GM19238 (cell line): ENCODE measurements around the gene LDLRAD4.
A peak's percentile ranks its signal among the peaks of the same experiment; 100 is the strongest.

Experiments
- DNase-seq: peaks from one replicate; pipeline ENCODE4 v3.0.0; 2011; ENCODE audit warnings: low spot score; ENCODE audit not compliant: insufficient read length

Gene LDLRAD4

DNA sequence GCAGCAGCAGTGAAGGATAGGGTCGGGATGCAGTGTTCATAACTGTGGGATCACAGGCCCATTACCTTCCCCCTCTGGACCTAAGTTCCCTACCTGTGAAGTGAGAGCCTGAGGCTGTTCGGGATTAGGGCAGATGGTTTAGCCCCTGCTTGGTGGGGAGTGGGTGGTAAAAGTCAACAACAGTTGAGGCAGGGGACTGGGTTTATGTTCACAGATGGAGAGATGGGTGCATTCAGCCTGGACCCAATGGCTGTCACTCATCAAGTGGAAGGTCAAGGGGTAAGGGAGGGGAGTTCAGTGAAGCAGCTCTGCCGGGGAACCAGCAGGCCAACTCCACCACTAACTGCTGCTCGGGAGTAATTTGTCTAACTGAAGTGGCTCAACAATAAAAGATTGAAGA is 327.4 kb downstream of the LDLRAD4 start:
- DNase-seq: no peak

DNA sequence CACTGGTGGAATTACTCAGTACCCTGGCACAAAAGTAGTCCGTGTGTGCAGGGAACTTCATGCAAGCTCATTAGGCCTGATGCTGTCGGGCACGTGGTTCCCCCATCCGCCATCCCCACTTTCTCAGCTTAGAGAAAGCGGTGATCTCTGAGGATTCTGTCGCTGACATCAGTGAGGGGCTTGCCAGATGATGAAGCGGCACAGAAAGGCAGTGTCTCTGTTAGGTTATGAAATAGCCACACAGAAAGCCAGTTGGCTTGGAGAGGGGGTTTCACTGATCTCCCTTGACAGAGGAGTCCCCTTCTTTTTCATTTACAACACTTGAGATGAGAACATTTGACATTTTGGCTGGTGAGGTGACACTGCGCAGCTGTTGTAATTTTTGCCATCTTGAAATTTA is 328.1 kb downstream of the LDLRAD4 start:
- no peak for DNase-seq

DNA sequence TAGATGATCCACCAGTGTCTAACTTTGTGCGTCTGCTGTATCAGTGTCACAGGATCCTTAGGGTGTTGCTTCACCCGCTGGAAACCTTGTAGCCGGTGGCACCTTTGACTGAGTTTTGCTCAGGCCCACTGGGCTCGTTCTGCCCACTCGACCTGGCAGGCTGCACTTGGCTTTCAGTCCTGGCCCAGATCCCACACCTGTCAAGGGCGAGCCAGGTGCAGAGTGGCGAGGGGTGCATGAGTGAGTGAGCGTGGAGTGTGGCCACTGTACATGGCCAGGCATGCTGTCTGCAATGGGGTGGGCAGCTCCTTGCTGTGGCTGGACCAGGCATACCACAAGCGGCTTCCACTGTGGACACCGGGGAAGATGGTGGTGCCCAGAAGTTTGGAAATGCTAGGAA is 328.8 kb downstream of the LDLRAD4 start:
- DNase-seq: no peak

DNA sequence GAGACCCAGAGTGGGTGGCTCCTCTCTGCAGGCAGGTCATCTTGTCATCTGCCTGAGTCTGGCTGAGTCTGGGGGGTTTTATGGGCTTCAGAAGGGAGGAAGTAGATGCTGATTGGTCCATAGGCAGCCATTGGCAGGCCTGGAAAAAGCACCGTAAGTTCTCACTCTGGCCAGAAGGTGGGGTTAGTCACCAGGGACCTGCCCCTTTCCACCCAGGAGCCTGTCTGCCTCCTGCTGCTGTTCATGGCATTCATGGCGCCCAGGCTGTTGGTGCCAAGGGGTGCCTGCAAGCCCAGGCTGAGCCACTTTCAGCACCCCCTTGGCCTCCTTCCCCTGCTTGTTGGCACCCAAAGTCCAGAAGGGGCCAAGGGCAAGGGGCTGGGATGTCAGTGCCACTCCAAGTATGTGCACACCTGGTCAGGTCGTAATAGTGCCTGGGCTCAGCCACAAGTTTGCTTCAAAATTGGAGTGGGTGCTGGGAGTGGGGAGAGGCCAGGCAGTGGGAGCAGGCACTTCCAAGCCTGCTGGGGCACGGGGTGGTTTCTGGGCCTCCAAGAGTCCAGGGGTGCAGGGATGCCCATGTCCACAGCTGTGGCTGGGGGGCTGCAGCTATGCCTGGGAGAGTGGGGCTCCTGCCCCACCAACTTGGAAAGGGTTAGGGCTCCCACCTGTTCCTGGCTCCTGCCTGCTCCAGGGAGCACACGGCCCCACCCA is 329.7 kb downstream of the LDLRAD4 start:
- DNase-seq: no peak

DNA sequence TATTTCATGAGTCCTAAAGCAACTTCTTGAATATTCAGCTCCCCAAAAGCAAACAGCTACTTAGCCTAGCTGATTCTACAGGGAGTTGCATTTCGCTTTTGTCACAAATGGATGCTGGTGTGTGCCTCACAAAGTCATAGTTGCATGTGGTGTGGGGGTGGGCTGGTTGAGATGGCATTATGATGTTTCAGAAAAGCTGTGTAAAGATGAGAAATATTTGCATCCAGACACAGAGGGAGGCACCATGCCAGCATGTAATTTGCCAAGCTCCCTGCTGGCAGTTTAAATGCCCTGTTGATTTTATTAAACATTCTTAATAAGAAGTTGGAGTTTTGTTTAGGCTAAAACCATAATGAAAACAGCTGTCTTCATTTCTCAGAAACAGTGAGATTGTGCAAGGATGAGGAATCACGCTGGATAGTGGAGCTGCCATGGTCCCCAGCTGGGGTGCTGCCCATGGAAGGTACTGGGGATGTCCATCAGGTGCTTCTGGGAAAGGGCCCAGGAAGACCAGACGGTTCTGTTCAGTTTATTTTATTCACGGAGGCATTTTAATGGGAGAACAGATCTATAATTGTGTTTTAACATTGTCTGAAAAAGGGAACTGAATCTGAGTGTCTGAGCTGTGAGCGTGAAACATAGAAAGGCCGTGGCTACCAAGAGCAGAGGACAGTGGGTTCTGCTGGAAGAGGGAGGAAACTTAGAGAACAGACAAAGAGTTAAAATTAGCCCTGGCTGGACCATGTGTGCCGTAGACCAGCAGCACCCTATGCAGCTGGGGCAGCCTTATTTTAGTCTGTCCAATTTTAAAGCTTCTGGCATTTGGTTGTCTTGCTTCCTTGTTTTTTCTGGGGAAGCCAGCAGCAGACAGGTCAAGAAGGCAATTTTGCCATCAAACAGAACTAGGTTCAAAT is 330.7 kb downstream of the LDLRAD4 start:
- DNase-seq: no peak

DNA sequence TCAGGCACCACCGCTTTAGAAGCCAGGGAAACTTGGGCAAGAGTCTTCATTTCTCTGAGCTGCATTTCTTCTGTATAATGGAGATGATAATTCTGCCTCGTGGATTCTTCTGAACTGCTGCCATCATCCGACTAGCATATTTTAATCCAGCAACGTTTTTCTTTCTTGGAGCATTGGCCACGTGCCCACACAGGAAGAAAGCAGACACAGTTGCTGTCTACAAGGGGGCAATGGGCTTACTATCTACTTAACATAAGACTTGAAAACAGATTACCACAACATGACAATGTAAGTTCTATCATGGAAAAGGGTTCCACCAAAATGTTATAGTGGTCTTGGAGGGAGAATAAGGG is 331.3 kb downstream of the LDLRAD4 start:
- DNase-seq: no peak

DNA sequence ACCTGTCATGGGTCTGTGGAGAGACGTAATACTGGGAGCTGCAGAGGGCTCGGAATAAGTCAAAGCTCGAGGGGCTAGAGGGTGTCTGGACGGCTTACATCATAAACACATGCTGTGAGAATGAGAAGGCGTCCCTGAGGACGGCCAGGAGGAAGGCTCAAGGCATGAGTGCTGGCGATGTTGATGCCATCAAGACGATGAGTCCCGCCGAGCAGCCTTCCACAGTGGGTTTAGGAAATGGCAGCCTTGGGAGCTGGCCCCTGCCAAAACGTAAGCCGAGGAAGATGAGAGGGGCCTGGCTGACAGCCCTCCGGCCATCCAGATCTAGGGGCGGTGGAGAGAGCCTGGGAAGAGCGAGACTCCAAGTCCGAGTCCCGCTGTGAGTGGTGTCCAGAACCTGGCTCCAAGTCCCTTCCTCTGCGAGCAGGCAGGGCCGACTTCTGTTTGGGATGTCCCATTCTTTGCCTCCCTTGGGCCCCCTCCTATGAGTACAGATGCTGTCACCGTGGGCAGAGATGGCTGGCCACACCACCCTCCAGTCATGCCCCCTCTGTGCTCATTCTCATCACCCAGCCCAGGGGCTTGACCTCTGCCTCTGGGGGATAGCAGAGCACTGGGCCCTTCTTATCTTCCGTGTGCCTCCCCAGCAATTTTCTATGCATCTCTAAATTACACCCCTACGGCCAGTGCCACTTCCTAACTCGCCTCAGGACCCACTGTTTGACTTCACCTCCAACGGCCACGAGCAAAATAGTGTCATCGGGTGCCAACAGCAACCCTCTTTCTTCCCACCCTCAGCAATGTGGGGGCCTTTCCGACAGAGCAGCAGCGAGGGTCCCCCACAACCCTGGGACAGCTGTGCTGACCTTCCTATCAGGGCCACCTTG is 332.1 kb downstream of the LDLRAD4 start:
- DNase-seq: no peak

DNA sequence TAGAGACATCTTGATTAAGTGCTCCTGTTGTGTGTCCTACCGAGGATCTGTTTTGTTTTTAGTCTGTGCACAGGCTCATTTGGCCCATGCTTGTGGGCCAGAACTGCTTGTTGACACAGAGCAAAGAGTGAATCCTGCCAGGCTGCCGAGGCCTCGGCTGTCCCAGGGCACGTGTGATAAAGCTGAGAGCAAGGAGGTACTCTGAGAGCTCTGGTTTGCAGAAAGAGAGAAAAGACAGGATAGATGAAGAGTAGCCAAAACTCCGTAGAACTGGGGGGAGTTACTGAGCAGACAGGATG is 332.7 kb downstream of the LDLRAD4 start:
- DNase-seq: no peak

DNA sequence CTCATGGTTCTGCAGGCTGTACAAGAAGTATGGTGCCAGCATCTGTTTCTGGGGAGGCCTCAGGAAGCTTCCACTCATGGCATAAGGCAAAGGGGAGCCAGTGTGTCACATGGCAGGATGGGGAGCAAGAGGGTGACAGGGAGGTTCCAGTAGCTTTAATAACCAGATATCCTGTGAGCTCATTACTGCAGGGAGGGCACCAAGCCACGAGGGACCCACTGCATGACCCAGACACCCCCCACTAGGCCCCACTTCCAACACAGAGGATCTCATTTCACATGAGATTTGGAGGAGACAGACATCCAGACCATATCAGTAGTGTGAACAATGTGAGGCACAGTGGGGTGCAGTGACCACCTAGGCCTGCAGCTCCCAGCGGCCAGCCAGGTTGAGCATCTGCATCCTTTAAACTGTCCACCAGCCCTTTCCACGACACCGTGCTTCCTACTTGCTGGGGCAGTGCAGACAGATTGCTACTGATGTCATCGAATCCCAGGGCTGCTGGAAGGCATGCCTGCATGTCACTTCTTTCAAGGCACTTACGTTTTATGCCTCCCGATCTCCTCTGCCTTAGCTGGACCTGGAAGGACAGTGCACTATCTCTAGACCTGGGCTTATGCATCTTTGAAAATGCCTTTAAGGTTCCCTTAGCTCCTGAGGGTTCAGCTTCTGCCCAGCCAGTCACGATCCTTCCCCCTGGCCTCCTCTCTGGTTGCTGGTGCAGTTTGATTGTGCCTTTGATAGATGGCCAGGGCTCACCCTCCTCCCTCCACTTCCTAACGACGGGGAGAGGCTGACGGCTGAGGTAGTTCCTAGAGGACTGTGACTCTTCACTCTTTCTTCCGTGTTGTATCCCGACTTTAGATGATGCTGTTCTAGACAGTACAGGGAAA is 333.5 kb downstream of the LDLRAD4 start:
- no peak for DNase-seq

DNA sequence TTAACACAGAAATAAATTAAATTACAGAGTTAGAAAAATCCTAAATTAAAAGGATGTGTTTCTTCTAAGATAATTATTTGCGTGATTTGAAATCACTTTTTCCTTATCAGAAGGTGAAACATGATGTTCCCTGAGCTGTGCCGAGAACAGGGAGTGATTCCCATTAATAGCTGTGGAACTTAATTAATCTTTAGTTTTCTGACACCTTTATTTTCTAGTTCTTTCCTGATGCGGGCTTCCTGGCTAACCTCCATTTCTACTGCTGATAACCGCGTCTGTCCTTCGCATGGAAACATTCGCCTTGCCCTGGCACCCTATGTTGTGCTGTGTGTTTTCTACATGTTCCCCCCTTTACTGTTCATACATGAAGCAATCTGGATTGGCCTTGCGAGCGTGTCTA is 334.9 kb downstream of the LDLRAD4 start:
- no peak for DNase-seq

DNA sequence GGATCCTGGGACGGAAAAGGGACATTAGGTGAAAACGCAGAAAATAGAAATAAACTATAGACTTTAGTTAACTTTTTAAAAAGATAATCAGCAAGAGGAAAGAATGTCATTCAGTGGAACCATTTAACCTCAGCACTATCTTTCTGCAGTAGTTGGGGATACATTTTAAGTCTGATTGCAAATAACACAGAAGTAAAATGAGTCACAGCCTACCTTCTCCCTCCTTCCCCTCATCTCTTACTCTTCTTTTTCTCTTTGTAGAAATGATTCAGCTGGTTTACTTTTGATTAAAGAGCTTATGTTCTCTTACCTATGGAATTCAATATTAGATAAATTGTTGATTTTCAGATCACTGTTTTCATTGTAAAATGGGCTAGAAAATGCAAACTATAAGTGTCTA is 336.6 kb downstream of the LDLRAD4 start:
- DNase-seq: no peak

DNA sequence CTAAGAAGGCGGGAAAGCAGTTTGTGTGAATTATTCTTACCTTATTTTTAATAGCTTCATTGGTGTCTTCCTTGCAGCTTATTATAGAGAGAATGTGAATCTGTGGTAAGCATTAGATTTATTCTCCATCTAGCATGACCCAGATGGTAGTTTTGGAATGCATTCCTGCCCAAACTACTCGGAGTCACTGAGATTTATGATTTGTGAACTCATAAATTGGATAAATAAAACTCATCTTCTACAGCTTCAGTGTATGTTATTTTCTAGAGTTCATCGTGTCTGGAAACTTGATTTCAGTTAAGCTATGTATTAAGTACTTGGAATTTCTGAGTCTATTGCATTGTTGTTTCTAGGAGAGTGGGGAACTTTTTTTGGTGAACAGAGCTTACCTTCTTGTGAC is 337.3 kb downstream of the LDLRAD4 start:
- DNase-seq: no peak

DNA sequence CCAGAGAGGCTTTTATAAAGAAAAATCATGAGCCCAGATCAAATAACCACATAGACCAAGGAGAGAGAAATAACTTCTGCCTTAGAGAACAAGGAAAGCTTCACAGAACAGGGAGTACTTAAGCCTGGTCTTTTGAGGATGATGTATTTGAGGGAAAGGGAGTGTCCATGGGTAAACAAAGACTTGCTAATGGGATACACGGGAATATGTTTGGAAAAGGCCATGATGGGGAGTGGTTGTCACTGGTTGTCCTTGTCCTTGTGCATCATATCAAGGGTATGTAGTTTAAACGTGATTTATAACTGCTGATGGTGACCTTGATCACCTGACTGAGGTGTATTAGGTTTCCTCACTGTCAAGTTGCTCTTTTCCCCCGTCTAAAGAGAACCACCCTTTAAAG is 337.9 kb downstream of the LDLRAD4 start:
- no peak for DNase-seq

DNA sequence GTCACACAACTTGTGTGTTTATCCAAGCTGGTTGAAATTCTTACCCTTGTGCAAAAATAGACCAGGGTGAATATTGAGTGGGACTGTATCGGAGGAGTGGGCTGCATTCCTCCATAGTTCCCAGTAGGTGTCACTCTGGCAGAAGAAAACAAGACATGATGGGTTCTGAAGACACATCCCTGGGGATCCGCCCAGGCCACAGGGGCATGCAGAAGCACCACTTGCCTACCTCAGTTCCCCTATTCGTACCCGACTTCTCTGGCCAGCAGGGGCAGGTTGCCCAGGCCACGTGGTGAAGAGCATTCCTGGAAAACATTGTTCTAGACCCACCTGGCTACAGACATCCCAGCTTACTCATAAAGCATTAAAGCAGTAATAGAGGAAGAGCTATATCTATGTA is 339.6 kb downstream of the LDLRAD4 start:
- peak; percentile 47 for DNase-seq

DNA sequence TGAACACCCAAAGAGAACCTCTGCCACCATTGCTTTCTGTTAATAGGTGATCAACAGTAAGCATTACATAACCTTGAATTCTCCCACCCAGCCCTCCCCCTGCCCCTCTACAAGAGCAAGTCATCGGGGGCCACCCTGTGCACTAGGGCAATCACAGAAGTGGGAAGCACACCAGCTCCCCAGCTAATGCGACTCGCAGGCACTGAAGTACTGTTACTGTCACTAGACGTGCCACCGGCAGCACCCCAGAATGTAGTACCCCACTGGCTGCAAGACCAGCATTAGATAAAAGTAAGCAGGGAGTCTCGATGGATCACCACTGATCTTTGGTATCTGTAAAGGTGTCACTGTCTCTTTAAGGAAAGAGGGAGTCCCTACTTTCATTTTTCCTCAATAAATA is 340.2 kb downstream of the LDLRAD4 start:
- no peak for DNase-seq

DNA sequence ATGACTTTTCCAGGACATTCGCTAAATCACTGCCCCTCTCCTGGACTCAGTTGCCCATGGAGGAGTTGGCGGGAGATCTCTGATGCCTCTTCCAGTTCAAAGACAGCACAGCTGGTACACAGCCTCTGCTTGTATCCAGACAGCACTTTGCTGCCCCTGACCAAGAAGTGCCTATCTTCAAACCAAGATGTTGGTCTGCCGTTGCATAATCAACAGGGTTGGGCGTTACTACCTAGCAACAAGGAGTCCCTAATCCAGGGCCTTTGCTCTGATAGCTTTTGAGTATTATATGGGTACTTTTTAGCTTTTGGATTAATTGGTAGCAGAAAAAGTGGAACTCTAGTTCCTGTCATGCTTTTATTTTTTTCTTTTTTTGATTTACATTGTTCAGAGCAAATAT is 341.2 kb downstream of the LDLRAD4 start:
- no peak for DNase-seq

DNA sequence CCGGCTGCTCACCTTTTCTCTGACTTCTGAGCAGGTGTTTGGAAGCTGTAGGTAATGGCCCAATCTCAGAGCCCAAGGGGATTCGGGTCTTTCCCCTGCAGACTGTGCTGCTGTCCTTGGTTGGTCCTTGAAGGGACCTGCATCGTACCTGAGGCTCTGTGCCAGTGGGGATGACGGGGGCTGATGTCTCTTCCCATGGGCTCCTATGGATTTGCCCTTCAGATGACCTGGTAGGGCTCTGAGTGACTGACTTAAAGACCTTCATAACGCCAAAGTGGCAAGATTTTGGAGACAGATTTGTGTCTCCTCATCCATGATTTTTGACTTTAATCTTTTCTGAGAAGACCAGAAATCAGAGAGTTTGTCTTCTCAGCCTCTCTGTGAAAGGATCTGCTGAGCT is 341.7 kb downstream of the LDLRAD4 start:
- no peak for DNase-seq

DNA sequence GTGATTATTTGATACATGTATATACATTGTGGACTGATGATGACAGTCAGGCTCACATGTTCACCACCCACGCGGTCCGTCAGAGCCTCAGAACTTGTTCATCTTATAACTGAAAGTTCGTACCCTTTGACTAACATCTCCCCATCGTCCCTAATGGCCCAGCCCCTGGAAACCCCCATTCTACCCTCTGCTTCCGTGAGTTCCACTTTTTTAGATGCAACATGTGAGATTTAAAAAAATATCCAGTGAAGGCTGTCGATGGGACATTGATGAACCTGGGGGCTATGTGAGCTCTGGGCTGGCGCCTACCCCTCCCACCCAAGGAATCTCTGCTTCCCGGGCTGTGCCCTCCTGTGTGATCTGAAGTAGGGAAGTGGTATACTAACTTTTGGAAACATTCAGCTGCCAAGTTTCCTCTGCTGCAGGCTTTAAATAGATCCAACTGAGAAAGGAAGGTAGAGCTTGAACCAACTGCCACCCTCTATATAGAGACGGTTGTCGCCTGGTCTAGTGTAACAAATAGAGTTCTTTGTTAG is 344.0 kb downstream of the LDLRAD4 start:
- DNase-seq: peak; percentile 51

DNA sequence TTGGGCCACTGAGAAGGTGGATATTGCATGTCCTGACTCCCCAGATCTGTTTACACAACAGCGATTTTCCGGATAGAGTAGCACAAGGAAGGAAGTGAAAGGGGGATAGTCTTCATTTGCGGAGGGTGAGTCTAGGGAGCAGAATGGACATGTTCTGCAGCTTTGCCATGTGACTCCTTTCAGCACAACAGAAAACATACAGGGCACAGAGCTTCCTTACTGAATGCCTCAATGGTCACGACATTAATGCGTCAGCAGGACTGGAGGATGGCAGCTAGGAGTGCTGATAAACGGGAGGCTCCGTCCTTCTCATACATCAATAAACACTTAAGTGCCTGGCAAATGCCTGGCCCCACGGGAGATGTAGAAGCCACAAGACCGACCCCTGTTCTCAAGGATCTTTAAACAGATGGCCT is 344.8 kb downstream of the LDLRAD4 start:
- DNase-seq: no peak

DNA sequence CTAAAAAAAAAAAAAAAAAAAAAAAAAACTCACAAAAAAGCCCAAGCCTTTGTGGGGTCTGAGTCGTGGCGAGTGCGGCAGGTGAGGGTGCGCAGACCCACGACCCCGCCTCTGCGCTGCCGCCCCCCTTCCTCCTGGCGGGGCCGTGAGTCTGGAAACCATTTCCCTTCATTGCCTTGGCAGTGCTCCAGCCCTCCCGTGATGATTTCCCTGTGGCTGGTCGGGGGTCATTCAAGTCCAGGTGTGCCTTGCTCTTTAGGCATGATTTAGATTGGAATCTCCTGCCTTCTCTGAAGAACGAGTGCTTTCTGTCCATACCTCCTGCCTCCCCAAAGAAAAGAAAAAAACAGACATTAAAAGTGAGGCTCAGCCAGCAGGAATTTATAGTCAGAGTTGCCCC is 346.0 kb downstream of the LDLRAD4 start:
- DNase-seq: no peak

DNA sequence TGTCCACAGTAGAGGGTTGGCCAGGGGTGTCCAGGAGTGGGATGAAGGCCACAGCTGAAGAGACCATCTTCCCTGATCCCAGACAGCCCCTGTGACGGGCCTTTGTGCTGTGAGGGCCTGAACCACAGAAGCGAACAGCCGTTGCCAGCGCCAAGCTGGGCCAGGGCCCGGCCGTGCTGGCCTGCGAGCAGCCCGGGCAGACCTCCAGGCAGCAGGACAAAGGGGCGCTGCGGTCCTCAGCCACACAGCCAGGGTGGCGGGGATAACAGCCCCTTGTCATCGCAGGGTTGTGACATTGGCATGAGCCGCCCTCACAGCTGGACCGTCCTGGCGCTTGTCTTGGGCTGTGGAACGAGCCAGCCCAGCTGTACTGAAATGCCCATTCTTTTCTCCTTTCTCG is 346.7 kb downstream of the LDLRAD4 start:
- no peak for DNase-seq
